ENCODE results near the gene CCDC106. TPM values are rescaled to one million over a fixed set of nuclear protein-coding genes. Genes with fewer than 3 reads are reported as not detected.

CCDC106 gene
- 29.7 TPM for polyA plus RNA-seq (2012; ENCODE audit: low read depth, missing spikeins)

- FAIRE-seq: peak; percentile 91
- TF ChIP-seq TAF1 (IDR thresholded peaks at IDR 0.05; ENCODE audit: low read depth, low read length) (no peak), PAX5 (IDR thresholded peaks at IDR 0.05; ENCODE audit: insufficient read depth, low read length, severe bottlenecking) (peak; percentile 4), POU2F2 (IDR thresholded peaks at IDR 0.05; ENCODE audit: low read depth, low read length) (peak; percentile 24; the same call in 1 of the 2 replicates), SPI1 (IDR thresholded peaks at IDR 0.05; ENCODE audit: low read depth, low read length) (no peak), POLR2AphosphoS5 (IDR thresholded peaks at IDR 0.05; ENCODE audit: low read depth, low read length) (no peak), POLR2A (IDR thresholded peaks at IDR 0.05; ENCODE audit: low read depth, low read length) (no peak)
- no peak for DNase-seq (ENCODE audit: insufficient read length, low spot score)
Observed at GRCh38 chr19:55647732-55648584, at the start of gene CCDC106. TSS of gene CCDC106 (plus strand) at chr19:55648212. CDS start at chr19:55649047, 835 bp downstream.

- peak; percentile 78 for DNase-seq (ENCODE audit: insufficient read length, low spot score)
- FAIRE-seq: peak; percentile 87
- TF ChIP-seq SPI1 (IDR thresholded peaks at IDR 0.05; ENCODE audit: low read depth, low read length): no peak
- no peak for TF ChIP-seq POLR2AphosphoS5 (IDR thresholded peaks at IDR 0.05; ENCODE audit: low read depth, low read length)
- no peak for TF ChIP-seq POLR2A (IDR thresholded peaks at IDR 0.05; ENCODE audit: low read depth, low read length)
- TF ChIP-seq POU2F2 (IDR thresholded peaks at IDR 0.05; ENCODE audit: low read depth, low read length): no peak
- TF ChIP-seq TAF1 (IDR thresholded peaks at IDR 0.05; ENCODE audit: low read depth, low read length): no peak; the same call in 1 of the 2 replicates
- TF ChIP-seq PAX5 (IDR thresholded peaks at IDR 0.05; ENCODE audit: insufficient read depth, low read length, severe bottlenecking): no peak
Observed at GRCh38 chr19:55598719-55599467, 49.1 kb upstream of the CCDC106 start.

- TF ChIP-seq PAX5 (IDR thresholded peaks at IDR 0.05; ENCODE audit: insufficient read depth, low read length, severe bottlenecking): no peak
- TF ChIP-seq TAF1 (IDR thresholded peaks at IDR 0.05; ENCODE audit: low read depth, low read length): no peak
- peak; percentile 33; the same call in 1 of the 2 replicates for TF ChIP-seq SPI1 (IDR thresholded peaks at IDR 0.05; ENCODE audit: low read depth, low read length)
- no peak for TF ChIP-seq POLR2AphosphoS5 (IDR thresholded peaks at IDR 0.05; ENCODE audit: low read depth, low read length)
- peak; percentile 8; the same call in 1 of the 2 replicates for TF ChIP-seq POU2F2 (IDR thresholded peaks at IDR 0.05; ENCODE audit: low read depth, low read length)
- TF ChIP-seq POLR2A (IDR thresholded peaks at IDR 0.05; ENCODE audit: low read depth, low read length): no peak
- DNase-seq (ENCODE audit: insufficient read length, low spot score): peak; percentile 81
- no peak for FAIRE-seq
Observed at GRCh38 chr19:55599468-55599841, 48.6 kb upstream of the CCDC106 start, which contains the start of gene FIZ1. TSS of gene FIZ1 (minus strand) at chr19:55599517. CDS start at chr19:55597865, 1,652 bp downstream.

GRCh38 chr19:55599842-55600661 is 48.0 kb upstream of the CCDC106 start, which contains the start of gene ZNF524:
TSS of gene ZNF524 (plus strand) at chr19:55600288. CDS start at chr19:55602113, 1,825 bp downstream.
- TF ChIP-seq SPI1 (IDR thresholded peaks at IDR 0.05; ENCODE audit: low read depth, low read length): no peak
- no peak for TF ChIP-seq POU2F2 (IDR thresholded peaks at IDR 0.05; ENCODE audit: low read depth, low read length)
- TF ChIP-seq TAF1 (IDR thresholded peaks at IDR 0.05; ENCODE audit: low read depth, low read length): peak; percentile 79
- no peak for TF ChIP-seq PAX5 (IDR thresholded peaks at IDR 0.05; ENCODE audit: insufficient read depth, low read length, severe bottlenecking)
- TF ChIP-seq POLR2A (IDR thresholded peaks at IDR 0.05; ENCODE audit: low read depth, low read length): no peak
- 0 out of 2 replicates have a peak, but pooled peaks have one; percentile 18 for TF ChIP-seq POLR2AphosphoS5 (IDR thresholded peaks at IDR 0.05; ENCODE audit: low read depth, low read length)
- peak; percentile 86 for DNase-seq (ENCODE audit: insufficient read length, low spot score)
- FAIRE-seq: peak; percentile 89

- no peak for FAIRE-seq
- TF ChIP-seq TAF1 (IDR thresholded peaks at IDR 0.05; ENCODE audit: low read depth, low read length): no peak
- TF ChIP-seq POLR2A (IDR thresholded peaks at IDR 0.05; ENCODE audit: low read depth, low read length): no peak
- TF ChIP-seq PAX5 (IDR thresholded peaks at IDR 0.05; ENCODE audit: insufficient read depth, low read length, severe bottlenecking): no peak
- TF ChIP-seq POLR2AphosphoS5 (IDR thresholded peaks at IDR 0.05; ENCODE audit: low read depth, low read length): no peak
- DNase-seq (ENCODE audit: insufficient read length, low spot score): no peak
Observed at GRCh38 chr19:55600662-55601028, 47.4 kb upstream of the CCDC106 start.

- FAIRE-seq (no peak), DNase-seq (ENCODE audit: insufficient read length, low spot score) (no peak)
- TF ChIP-seq POLR2AphosphoS5 (IDR thresholded peaks at IDR 0.05; ENCODE audit: low read depth, low read length) (no peak), SPI1 (IDR thresholded peaks at IDR 0.05; ENCODE audit: low read depth, low read length) (no peak), POLR2A (IDR thresholded peaks at IDR 0.05; ENCODE audit: low read depth, low read length) (no peak)
Observed at GRCh38 chr19:55601084-55601483, 46.9 kb upstream of the CCDC106 start.

GRCh38 chr19:55602104-55603001 is 45.7 kb upstream of the CCDC106 start:
- FAIRE-seq (no peak), DNase-seq (ENCODE audit: insufficient read length, low spot score) (no peak)
- no peak for TF ChIP-seq POLR2AphosphoS5 (IDR thresholded peaks at IDR 0.05; ENCODE audit: low read depth, low read length)
- TF ChIP-seq SPI1 (IDR thresholded peaks at IDR 0.05; ENCODE audit: low read depth, low read length): no peak
- TF ChIP-seq POU2F2 (IDR thresholded peaks at IDR 0.05; ENCODE audit: low read depth, low read length): no peak
- TF ChIP-seq PAX5 (IDR thresholded peaks at IDR 0.05; ENCODE audit: insufficient read depth, low read length, severe bottlenecking): no peak
- no peak for TF ChIP-seq TAF1 (IDR thresholded peaks at IDR 0.05; ENCODE audit: low read depth, low read length)
- TF ChIP-seq POLR2A (IDR thresholded peaks at IDR 0.05; ENCODE audit: low read depth, low read length): no peak

- no peak for FAIRE-seq
- TF ChIP-seq SPI1 (IDR thresholded peaks at IDR 0.05; ENCODE audit: low read depth, low read length) (no peak), TAF1 (IDR thresholded peaks at IDR 0.05; ENCODE audit: low read depth, low read length) (no peak), PAX5 (IDR thresholded peaks at IDR 0.05; ENCODE audit: insufficient read depth, low read length, severe bottlenecking) (no peak)
- DNase-seq (ENCODE audit: insufficient read length, low spot score): no peak
Observed at GRCh38 chr19:55603115-55603514, 44.9 kb upstream of the CCDC106 start.

Measured in GM12891 (cell line).